GM12801 (cell line): ENCODE results near the gene NTRK2.

Experiments used
- TF ChIP-seq, protein P1 (sequence below): IDR thresholded peaks from one replicate; pipeline ENCODE4 v1.5.1; 2011; ENCODE audit warnings: control low read depth; ENCODE audit not compliant: insufficient read length; ENCODE audit errors: extremely low read depth

The NTRK2 gene

DNA sequence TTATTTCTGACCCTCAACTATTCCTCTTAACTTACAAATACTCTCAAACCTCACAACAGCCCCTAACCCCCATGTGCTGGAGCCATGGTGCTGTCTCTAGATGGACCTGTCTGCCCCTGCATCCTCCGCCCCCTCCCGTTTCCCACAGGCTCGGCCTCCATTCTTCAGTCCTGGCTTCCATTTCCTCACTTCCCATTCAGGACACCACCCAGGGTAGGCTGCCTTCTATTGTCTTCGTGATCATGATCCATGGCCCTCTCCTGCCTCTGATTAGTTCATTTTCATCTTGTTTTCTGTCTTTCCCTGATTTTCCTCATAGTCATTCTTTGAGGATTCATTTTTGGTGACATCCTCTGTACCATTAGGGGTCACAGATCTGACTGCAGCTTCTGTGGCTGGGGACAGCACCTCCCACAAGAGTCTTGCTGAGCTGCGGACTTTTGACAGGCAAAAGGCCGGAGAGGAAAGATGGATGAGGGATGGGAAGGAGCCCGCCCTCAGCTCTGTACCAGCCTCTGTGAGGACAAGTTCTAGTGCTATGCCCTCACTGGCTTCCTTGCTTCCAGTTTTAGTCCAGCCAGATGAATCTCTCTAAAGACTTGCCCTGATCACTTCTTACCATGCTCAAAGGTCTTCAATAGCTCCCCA, 255.8 kb downstream of the NTRK2 start:
- TF ChIP-seq, protein P1, sequence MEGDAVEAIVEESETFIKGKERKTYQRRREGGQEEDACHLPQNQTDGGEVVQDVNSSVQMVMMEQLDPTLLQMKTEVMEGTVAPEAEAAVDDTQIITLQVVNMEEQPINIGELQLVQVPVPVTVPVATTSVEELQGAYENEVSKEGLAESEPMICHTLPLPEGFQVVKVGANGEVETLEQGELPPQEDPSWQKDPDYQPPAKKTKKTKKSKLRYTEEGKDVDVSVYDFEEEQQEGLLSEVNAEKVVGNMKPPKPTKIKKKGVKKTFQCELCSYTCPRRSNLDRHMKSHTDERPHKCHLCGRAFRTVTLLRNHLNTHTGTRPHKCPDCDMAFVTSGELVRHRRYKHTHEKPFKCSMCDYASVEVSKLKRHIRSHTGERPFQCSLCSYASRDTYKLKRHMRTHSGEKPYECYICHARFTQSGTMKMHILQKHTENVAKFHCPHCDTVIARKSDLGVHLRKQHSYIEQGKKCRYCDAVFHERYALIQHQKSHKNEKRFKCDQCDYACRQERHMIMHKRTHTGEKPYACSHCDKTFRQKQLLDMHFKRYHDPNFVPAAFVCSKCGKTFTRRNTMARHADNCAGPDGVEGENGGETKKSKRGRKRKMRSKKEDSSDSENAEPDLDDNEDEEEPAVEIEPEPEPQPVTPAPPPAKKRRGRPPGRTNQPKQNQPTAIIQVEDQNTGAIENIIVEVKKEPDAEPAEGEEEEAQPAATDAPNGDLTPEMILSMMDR, result no peak

DNA sequence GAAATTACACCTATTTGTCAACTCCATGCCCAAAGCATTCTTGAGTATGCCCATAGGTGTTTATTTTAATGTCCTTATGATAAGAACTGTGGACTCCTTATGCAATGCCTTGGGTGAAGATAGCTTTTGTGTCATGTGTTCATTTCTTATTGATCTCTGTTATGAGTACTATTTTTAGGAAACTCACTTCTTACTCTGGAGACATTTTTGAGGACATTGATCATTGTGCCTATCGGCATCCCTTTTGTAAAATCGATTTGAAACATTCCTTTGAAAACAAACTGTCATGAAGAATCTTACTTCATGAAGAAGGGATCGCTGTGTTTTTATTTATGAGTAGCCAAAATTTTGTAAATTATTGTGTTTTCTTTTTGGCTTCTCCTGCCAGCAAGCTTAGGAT, 257.3 kb downstream of the NTRK2 start:
- TF ChIP-seq, protein P1, result no peak

DNA sequence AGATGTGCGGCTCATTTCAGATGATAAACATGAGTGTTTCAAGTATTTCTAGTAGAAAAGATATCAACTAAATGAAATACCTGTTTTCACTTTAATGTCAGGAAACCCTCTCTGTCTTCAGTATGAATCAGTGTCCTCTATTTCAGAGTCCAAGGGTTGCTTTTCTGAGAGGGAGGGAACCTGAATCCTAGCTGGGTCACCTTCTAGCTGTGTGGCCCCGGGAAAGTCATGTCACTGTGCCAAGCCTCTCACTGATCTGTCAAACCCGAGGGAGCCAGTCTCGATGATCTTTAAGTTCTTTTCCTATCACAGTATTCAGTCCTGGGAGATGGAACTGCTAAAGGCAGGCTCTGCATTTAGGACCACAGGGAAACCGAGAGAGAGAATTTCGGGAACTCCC, 258.9 kb downstream of the NTRK2 start:
- TF ChIP-seq, protein P1, result no peak

DNA sequence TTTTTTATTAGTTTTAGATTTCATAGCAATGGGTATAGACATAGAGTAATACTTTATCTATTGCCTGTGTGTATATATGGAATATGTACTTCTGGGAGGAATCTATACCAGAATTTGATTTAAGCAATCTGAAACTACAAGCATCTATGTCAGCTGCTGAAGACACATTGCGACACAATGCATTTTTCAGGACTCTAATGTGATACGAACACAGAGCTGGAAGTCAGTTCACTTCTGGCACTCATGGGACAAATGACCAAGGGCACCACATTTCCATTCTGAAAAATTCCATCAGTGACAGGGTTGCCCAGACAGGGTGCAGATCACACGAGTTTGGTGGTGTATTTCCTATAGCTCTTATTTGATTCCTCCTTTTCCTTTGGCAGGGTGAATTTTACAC, 259.5 kb downstream of the NTRK2 start:
- TF ChIP-seq, protein P1, result no peak

DNA sequence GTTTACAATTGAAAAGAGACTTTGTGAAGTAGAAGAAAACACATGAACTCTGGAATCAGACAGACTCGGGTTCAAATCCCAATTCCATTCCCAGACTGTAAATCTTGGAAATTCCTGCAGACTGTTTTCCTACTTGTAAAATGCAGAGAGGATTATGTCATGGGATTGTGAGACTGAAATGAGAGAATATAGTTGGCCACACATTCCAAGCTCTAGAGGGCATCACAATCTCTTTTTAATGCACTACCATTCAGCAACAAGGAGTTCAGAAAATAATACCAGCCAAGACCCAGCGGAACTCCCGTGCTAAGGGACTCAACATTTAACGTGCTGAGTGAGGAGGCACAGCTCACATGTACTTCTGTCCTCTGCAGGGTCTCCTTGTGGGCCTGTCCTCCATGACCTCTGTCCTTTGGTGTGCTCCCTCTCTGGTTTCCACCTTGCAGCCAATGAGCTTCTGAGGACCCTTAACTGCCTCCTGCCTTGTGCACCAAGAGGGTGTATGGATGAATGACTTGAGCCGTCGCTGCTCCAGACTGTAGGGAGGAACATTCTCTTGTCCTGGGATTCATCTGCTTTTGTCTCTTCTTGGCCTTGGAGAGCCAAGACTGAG, 263.5 kb downstream of the NTRK2 start:
- TF ChIP-seq, protein P1, result no peak

DNA sequence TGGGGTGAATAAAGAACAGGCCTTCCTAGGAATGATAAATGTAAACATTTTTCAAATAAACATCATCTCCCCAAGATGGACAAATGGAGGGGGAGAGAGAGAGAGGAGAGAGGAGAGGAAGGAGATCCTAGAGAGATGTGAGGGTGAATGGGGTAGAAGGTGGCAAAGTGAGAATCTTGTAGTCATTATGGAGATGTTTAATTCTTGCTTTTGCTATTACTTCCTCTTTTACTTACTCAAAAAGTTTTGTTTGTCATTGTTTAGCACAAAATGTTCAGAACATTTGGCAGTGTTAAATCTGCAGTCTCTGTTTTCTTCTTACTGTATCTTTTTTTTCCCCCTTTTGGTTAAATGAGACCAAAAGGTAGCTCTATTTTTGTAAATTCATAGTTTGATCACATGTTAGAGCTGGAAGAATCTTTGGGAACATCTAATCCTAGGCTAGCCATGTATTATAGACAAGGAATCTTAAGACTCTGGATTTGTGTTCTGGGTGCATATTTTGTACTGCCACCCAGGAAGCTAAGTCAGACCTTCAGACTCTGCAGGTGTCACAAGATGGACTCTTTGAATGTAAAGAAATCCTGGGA, 266.1 kb downstream of the NTRK2 start:
- TF ChIP-seq, protein P1, result no peak

DNA sequence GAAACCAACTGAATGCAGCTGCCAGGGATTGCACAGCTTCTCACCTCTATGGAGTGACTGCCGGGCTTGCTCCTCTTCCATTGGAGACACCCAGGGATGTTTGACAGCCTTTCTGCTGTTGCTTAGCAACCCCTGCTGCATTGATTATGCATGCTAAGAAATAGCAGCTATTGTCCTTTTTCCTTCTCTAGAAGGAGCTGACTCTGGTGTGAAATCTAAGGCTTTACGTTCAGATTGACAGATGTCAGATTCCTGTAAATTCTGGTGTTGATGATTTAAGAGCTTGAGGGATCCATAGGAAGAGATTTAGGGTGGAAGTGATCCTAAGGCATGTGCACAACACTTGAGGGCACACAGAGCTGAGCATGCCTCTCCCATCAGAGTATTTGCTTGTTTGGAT, 267.7 kb downstream of the NTRK2 start:
- TF ChIP-seq, protein P1, result no peak
